GM12891 (cell line): ENCODE results near the gene IFIT5.
"Not testable (repeated sequence)": the region's sequence is repeated elsewhere in the genome, so short reads cannot be mapped to it uniquely, and the experiment has no call there.

ENCODE experiments used
- DNase-seq: peaks from one replicate; pipeline ENCODE4 v3.0.0; 2011; ENCODE audit warnings: low spot score; ENCODE audit not compliant: insufficient read length
- FAIRE-seq: peaks from 2 replicates; lab custom pipeline; 2011; peaks lifted over from hg19 to GRCh38; lab: Jason Lieb, UNC
- PAX5 ChIP-seq: IDR thresholded peaks from 2 replicates; pipeline ENCODE4 v1.6.1; 2011; ENCODE audit warnings: low read length, moderate library complexity, mild to moderate bottlenecking; ENCODE audit not compliant: insufficient read depth, severe bottlenecking
- POLR2A ChIP-seq: IDR thresholded peaks from 2 replicates; pipeline ENCODE4 v1.6.1; 2011; ENCODE audit warnings: low read depth, low read length, control low read depth
- POLR2AphosphoS5 ChIP-seq: IDR thresholded peaks from 2 replicates; pipeline ENCODE4 v1.6.1; 2011; ENCODE audit warnings: low read depth, low read length, control low read depth
- POU2F2 ChIP-seq: IDR thresholded peaks from 2 replicates; pipeline ENCODE4 v1.6.1; 2011; ENCODE audit warnings: low read depth, mild to moderate bottlenecking, control low read depth, low read length, moderate library complexity
- SPI1 ChIP-seq: IDR thresholded peaks from 2 replicates; pipeline ENCODE4 v1.6.1; 2011; ENCODE audit warnings: low read depth, low read length, control low read depth
- TAF1 ChIP-seq: IDR thresholded peaks from 2 replicates; pipeline ENCODE4 v1.6.1; 2011; ENCODE audit warnings: low read depth, low read length, control low read depth

IFIT5 gene

GRCh38 chr10:89391907-89392756 is 22.2 kb upstream of the IFIT5 start, which contains the start of gene IFIT1:
Gene IFIT1, plus strand, starts transcription at chr10:89392623. Its CDS starts 90 bp downstream, at chr10:89392713.
- DNase-seq = no peak
- FAIRE-seq = peak; percentile 92
- TF ChIP-seq TAF1 (no peak; the same call in 1 of the 2 replicates), SPI1 (no peak), POLR2A (peak; percentile 70; the same call in 1 of the 2 replicates)

- no peak for TF ChIP-seq SPI1
- TF ChIP-seq PAX5 = no peak
- no peak for TF ChIP-seq POLR2A
- no peak for TF ChIP-seq POU2F2
- TF ChIP-seq POLR2AphosphoS5 = no peak
- no peak for TF ChIP-seq TAF1
- FAIRE-seq (peak; percentile 58), DNase-seq (no peak)
Measured at GRCh38 chr10:89392974-89393373, 21.4 kb upstream of the IFIT5 start.

GRCh38 chr10:89393898-89394297 is 20.5 kb upstream of the IFIT5 start:
- no peak for DNase-seq

GRCh38 chr10:89395141-89395540 is 19.2 kb upstream of the IFIT5 start:
- TF ChIP-seq POLR2A (no peak), POLR2AphosphoS5 (no peak), POU2F2 (no peak), TAF1 (no peak), PAX5 (no peak), SPI1 (no peak)
- DNase-seq (no peak), FAIRE-seq (no peak)

More at GRCh38 chr10:89393898-89394297, 20.5 kb upstream of the IFIT5 start:
- FAIRE-seq = no peak
- no peak for TF ChIP-seq TAF1
- no peak for TF ChIP-seq POU2F2
- TF ChIP-seq SPI1 = no peak
- TF ChIP-seq PAX5 = no peak
- TF ChIP-seq POLR2A = no peak

- no peak for FAIRE-seq
- DNase-seq = no peak
- TF ChIP-seq POLR2AphosphoS5 (no peak), PAX5 (no peak), POLR2A (no peak), TAF1 (no peak), POU2F2 (no peak), SPI1 (no peak)
Measured at GRCh38 chr10:89398003-89398749, 16.2 kb upstream of the IFIT5 start.

- FAIRE-seq (no peak), DNase-seq (no peak)
- no peak for TF ChIP-seq SPI1
Measured at GRCh38 chr10:89399956-89400355, 14.4 kb upstream of the IFIT5 start.

GRCh38 chr10:89403043-89403442 is 11.3 kb upstream of the IFIT5 start:
- DNase-seq (no peak), FAIRE-seq (no peak)
- TF ChIP-seq POU2F2 = no peak

GRCh38 chr10:89404104-89405047 is 10.0 kb upstream of the IFIT5 start:
- DNase-seq (no peak), FAIRE-seq (no peak)
- TF ChIP-seq POLR2A (no peak), POLR2AphosphoS5 (no peak), PAX5 (no peak), SPI1 (no peak), TAF1 (no peak), POU2F2 (no peak)

- not testable (repeated sequence) for DNase-seq, FAIRE-seq
Measured at GRCh38 chr10:89406178-89406577, 8.2 kb upstream of the IFIT5 start.

- FAIRE-seq = not testable (repeated sequence)
Measured at GRCh38 chr10:89407792-89408191, 6.6 kb upstream of the IFIT5 start.

GRCh38 chr10:89409282-89409681 is 5.1 kb upstream of the IFIT5 start:
- not testable (repeated sequence) for FAIRE-seq, DNase-seq

More at GRCh38 chr10:89407792-89408191, 6.6 kb upstream of the IFIT5 start:
- not testable (repeated sequence) for DNase-seq

- FAIRE-seq, DNase-seq: not testable (repeated sequence)
Measured at GRCh38 chr10:89410551-89410950, 3.8 kb upstream of the IFIT5 start.

- not testable (repeated sequence) for FAIRE-seq, DNase-seq
Measured at GRCh38 chr10:89411135-89411534, 3.2 kb upstream of the IFIT5 start.

- FAIRE-seq, DNase-seq: not testable (repeated sequence)
Measured at GRCh38 chr10:89412276-89412675, 2.1 kb upstream of the IFIT5 start.
